IMR-90 (cell line): ENCODE data around the gene SEMA5A. TPM values are rescaled to one million over a fixed set of nuclear protein-coding genes. Genes with fewer than 3 reads are reported as not detected.

Experiments used
- ATAC-seq: fragments of 200-7000 bp; cut with Tn5 transposase; 2 replicates; pipeline ENCODE4 v1.9.1; 2020; ENCODE audit warnings: low read depth, mild to moderate bottlenecking, moderate library complexity
- BruUV-seq: library from RNA; stranded (reverse); fragments of 400-500 nt; replicated peaks from 2 replicates; lab custom pipeline; 2021; lab: Mats Ljungman, UMichigan
- CTCF ChIA-PET: fragments of 300-600 bp; formaldehyde crosslinking; extraction: SDS; loops from one replicate; lab custom pipeline; 2021; ENCODE audit warnings: antibody characterized with exemption; lab: Yijun Ruan, JAX
- POLR2A ChIA-PET: fragments of 300-600 bp; sonication (Branson Sonifier 250); formaldehyde crosslinking; loops from one replicate; lab custom pipeline; 2022; ENCODE audit warnings: antibody characterized with exemption; ENCODE audit not compliant: unreplicated experiment; lab: Charles Lee
- DNase-seq: peaks from one replicate; pipeline ENCODE4 v3.0.0; 2013
- H2AFZ ChIP-seq: replicated peaks from 2 replicates; pipeline ENCODE3; 2013; ENCODE audit warnings: low read length, mild to moderate bottlenecking; ENCODE audit not compliant: poor library complexity
- H2AK5ac ChIP-seq: 2 replicates; pipeline ENCODE4 v1.6.1; 2013; ENCODE audit warnings: low read depth, low read length, inconsistent platforms
- H2AK9ac ChIP-seq: replicated peaks from 2 replicates; pipeline ENCODE3; 2013; ENCODE audit warnings: mild to moderate bottlenecking, low read depth, low read length, moderate library complexity; ENCODE audit not compliant: poor library complexity
- H2BK120ac ChIP-seq: 2 replicates; pipeline ENCODE4 v1.6.1; 2013; ENCODE audit warnings: low read depth, low read length, inconsistent platforms
- H2BK15ac ChIP-seq: 3 replicates; pipeline ENCODE4 v1.6.1; 2013; ENCODE audit warnings: low read depth, low read length, inconsistent platforms
- H2BK20ac ChIP-seq: 2 replicates; pipeline ENCODE4 v1.6.1; 2013; ENCODE audit warnings: low read depth, mild to moderate bottlenecking, inconsistent platforms, low read length, moderate library complexity
- H2BK5ac ChIP-seq: 2 replicates; pipeline ENCODE4 v1.6.1; 2013; ENCODE audit warnings: mild to moderate bottlenecking, low read depth, low read length, inconsistent platforms; ENCODE audit not compliant: poor library complexity, severe bottlenecking
- H3K14ac ChIP-seq: replicated peaks from 2 replicates; pipeline ENCODE4 v1.6.1; 2013; ENCODE audit warnings: low read depth, low read length, inconsistent platforms
- H3K18ac ChIP-seq: 2 replicates; pipeline ENCODE4 v1.6.1; 2013; ENCODE audit warnings: low read depth, low read length, control low read depth
- H3K23ac ChIP-seq: 2 replicates; pipeline ENCODE4 v1.6.1; 2013; ENCODE audit warnings: low read depth, low read length, inconsistent platforms
- H3K27ac ChIP-seq: 2 replicates; pipeline ENCODE4 v1.5.1; 2013; ENCODE audit warnings: mild to moderate bottlenecking, control low read depth, low read length; ENCODE audit not compliant: insufficient read depth
- H3K27me3 ChIP-seq: 2 replicates; pipeline ENCODE4 v1.6.1; 2013; ENCODE audit warnings: low read length; ENCODE audit not compliant: control insufficient read depth, insufficient read depth
- H3K36me3 ChIP-seq: 2 replicates; pipeline ENCODE4 v1.6.1; 2013; ENCODE audit warnings: low read length, mixed read lengths; ENCODE audit not compliant: control insufficient read depth, insufficient read depth
- H3K4ac ChIP-seq: 2 replicates; pipeline ENCODE4 v1.6.1; 2013; ENCODE audit warnings: low read depth, low read length, inconsistent platforms
- H3K4me1 ChIP-seq: 2 replicates; pipeline ENCODE4 v1.6.1; 2013; ENCODE audit warnings: low read length, mixed read lengths; ENCODE audit not compliant: control insufficient read depth, insufficient read depth
- H3K4me2 ChIP-seq: 2 replicates; pipeline ENCODE4 v1.6.1; 2013; ENCODE audit warnings: low read depth, mild to moderate bottlenecking, control low read depth, low read length, moderate library complexity
- H3K4me3 ChIP-seq: 2 replicates; pipeline ENCODE4 v1.5.1; 2013; ENCODE audit warnings: low read depth, mild to moderate bottlenecking, control low read depth, low read length, moderate library complexity; ENCODE audit not compliant: insufficient read depth
- H3K56ac ChIP-seq: 2 replicates; pipeline ENCODE4 v1.6.1; 2013; ENCODE audit warnings: low read length, inconsistent platforms; ENCODE audit not compliant: insufficient read depth; ENCODE audit errors: extremely low read depth
- H3K79me1 ChIP-seq, 2 experiments: 2 replicates each; pipeline ENCODE4 v1.6.1; 2013; ENCODE audit warnings: low read length in 2 of 2, inconsistent platforms in 1 of 2, low read depth in 1 of 2
- H3K9ac ChIP-seq: 2 replicates; pipeline ENCODE4 v1.6.1; 2013; ENCODE audit warnings: low read depth, low read length, control low read depth
- H3K9me1 ChIP-seq: 2 replicates; pipeline ENCODE4 v1.6.1; 2013; ENCODE audit warnings: low read length, inconsistent platforms; ENCODE audit not compliant: insufficient read depth
- H3K9me3 ChIP-seq: 2 replicates; pipeline ENCODE4 v1.6.1; 2013; ENCODE audit warnings: low read length; ENCODE audit not compliant: control insufficient read depth, insufficient read depth
- H4K20me1 ChIP-seq: 2 replicates; pipeline ENCODE4 v1.6.1; 2013; ENCODE audit warnings: low read length, inconsistent platforms; ENCODE audit not compliant: insufficient read depth
- H4K5ac ChIP-seq: 2 replicates; pipeline ENCODE4 v1.6.1; 2013; ENCODE audit warnings: mild to moderate bottlenecking, low read depth, low read length, control low read depth
- H4K8ac ChIP-seq, 2 experiments: 2 replicates each; pipeline ENCODE4 v1.6.1; 2013; ENCODE audit warnings: low read depth in 2 of 2, low read length in 2 of 2, control low read depth in 1 of 2, inconsistent platforms in 1 of 2
- H4K91ac ChIP-seq: 2 replicates; pipeline ENCODE4 v1.6.1; 2013; ENCODE audit warnings: low read depth, low read length, inconsistent platforms; ENCODE audit not compliant: insufficient read depth
- BHLHE40 ChIP-seq: fragments of 150-350 bp; IDR thresholded peaks from 2 replicates; pipeline ENCODE4 v1.6.1; 2016; ENCODE audit warnings: mild to moderate bottlenecking, low read depth, low read length
- CEBPB ChIP-seq: IDR thresholded peaks from 2 replicates; pipeline ENCODE4 v1.6.1; 2012; ENCODE audit warnings: low read depth, low read length, improper control_type of control experiment
- CHD1 ChIP-seq: IDR thresholded peaks from 2 replicates; pipeline ENCODE4 v1.6.1; 2012; ENCODE audit warnings: low read depth, low read length, improper control_type of control experiment
- CTCF ChIP-seq: conservative IDR thresholded peaks from 2 replicates; pipeline ENCODE4 v1.5.1; 2012; ENCODE audit warnings: mild to moderate bottlenecking, low read depth, low read length, improper control_type of control experiment
- FOS ChIP-seq: fragments of 150-350 bp; IDR thresholded peaks from 2 replicates; pipeline ENCODE4 v1.6.1; 2016; ENCODE audit warnings: low read depth, low read length
- MAFK ChIP-seq: IDR thresholded peaks from 2 replicates; pipeline ENCODE4 v1.6.1; 2012; ENCODE audit warnings: low read depth, low read length, improper control_type of control experiment
- MAZ ChIP-seq: IDR thresholded peaks from 2 replicates; pipeline ENCODE4 v1.6.1; 2012; ENCODE audit warnings: low read depth, mild to moderate bottlenecking, low read length, improper control_type of control experiment, moderate library complexity, borderline replicate concordance
- NFE2L2 ChIP-seq: fragments of 150-350 bp; IDR thresholded peaks from 2 replicates; pipeline ENCODE4 v1.6.1; 2016; ENCODE audit warnings: low read depth, mild to moderate bottlenecking, low read length
- RCOR1 ChIP-seq: IDR thresholded peaks from 2 replicates; pipeline ENCODE4 v1.6.1; 2012; ENCODE audit warnings: mild to moderate bottlenecking, low read length, improper control_type of control experiment; ENCODE audit not compliant: insufficient replicate concordance
- SMC3 ChIP-seq: fragments of 150-350 bp; IDR thresholded peaks from 2 replicates; pipeline ENCODE4 v1.6.1; 2016; ENCODE audit warnings: low read depth, mild to moderate bottlenecking, antibody characterized with exemption, low read length, moderate library complexity
- WGBS, 2 experiments: methylation state at CpG; one replicate each; pipeline versions ENCODE4 v1.1.5 to v1.1.7; 2013; ENCODE audit warnings: missing lambda C conversion rate in 2 of 2; ENCODE audit not compliant: insufficient read length in 1 of 2; ENCODE audit errors: extremely low coverage in 2 of 2; 5-methylcytosine and 5-hydroxymethylcytosine counted together
- dilution Hi-C: fragments of 300-500 bp; cut with HindIII; formaldehyde crosslinking; loops from one replicate; pipeline ENCODE4 v1.14.3; 2018; ENCODE audit warnings: low sequenced_read_pairs; ENCODE audit not compliant: unreplicated experiment
- in situ Hi-C: fragments of 300-500 bp; cut with MboI; formaldehyde crosslinking; loops from 3 replicates; pipeline ENCODE4 v1.14.3; 2019; ENCODE audit warnings: low sequenced_read_pairs, inconsistent platforms, mixed read lengths
- intact Hi-C: fragments of 100-400 bp; cut with micrococcal nuclease; formaldehyde crosslinking; loops from 2 replicates; pipeline ENCODE4 v1.10.0; 2022
- polyA plus RNA-seq, 3 experiments: library from polyadenylated mRNA; depleted of rRNA; stranded (reverse); fragments of >200 nt; gene quantifications; 2 replicates each; pipeline ENCODE4 v1.2.3, GENCODE V29; 2012; ENCODE audit warnings: low replicate concordance in 1 of 3
- total RNA-seq: library from RNA; depleted of rRNA; stranded (reverse); fragments of >200 nt; gene quantifications from 2 replicates; pipeline ENCODE4 v1.2.3, GENCODE V29; 2012
- TF ChIP-seq, protein P1 (sequence below): fragments of 150-350 bp; IDR thresholded peaks from 2 replicates; pipeline ENCODE4 v1.6.1; 2016; ENCODE audit warnings: low read depth, mild to moderate bottlenecking, low read length, moderate library complexity, borderline replicate concordance

Gene SEMA5A
- total and polyA plus RNA-seq, 2 of the 4 experiments (the other 2 are of a cell fraction): 8.2 to 9.9 TPM

DNA sequence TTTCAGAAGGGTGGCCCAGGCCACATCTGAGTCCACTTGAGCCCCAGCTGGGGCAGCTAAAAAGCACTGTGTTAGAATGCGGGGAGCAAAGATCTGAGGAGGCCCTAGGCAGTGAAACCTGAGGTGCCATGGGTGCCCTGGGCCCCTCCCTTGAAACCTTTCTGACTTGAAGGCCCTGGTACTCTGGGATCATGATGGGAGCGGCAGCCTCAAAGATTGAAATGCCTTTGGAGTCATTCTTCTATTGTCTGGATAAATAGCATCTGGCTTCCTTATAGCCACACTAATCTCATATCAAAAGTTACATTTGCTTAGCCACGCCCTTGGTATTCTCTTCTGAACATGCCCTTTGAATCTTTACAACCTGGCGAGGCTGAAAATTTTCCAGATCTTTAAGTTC lies 7.7 kb upstream of the SEMA5A start:
- intact Hi-C loops: no loop called here

More for the DNA sequence above, 7.7 kb upstream of the SEMA5A start:
- Histone ChIP-seq H3K4me1 (peaks cover 2% of the 10 kb centered on the region; the same call in 1 of the 2 replicates), H3K27ac (no peak overlapping the region), H4K8ac (no peak overlapping the region), H3K9me1 (peaks cover 6% of the 10 kb centered on the region), H4K5ac (no peak overlapping the region), H3K56ac (no peak overlapping the region), H3K14ac (no peak overlapping the region), H2BK15ac (no peak overlapping the region), H3K9me3 (no peaks in the 10 kb centered on the region), H2AFZ (no peak overlapping the region), H2AK5ac (no peak overlapping the region), H3K4me2 (no peak overlapping the region), H2BK20ac (no peak overlapping the region), H2BK5ac (no peak overlapping the region), H3K4ac (no peak overlapping the region), H3K27me3 (no peaks in the 10 kb centered on the region), H4K20me1 (peaks cover 8% of the 10 kb centered on the region; the same call in 1 of the 2 replicates), H3K23ac (no peak overlapping the region), H3K79me1 (peaks cover 22 to 28% of the 10 kb centered on the region in 2 experiments; a peak in 3 of 4 replicates), H3K36me3 (peaks cover 26% of the 10 kb centered on the region), H3K18ac (no peak overlapping the region), H4K91ac (no peak overlapping the region), H2BK120ac (no peak overlapping the region), H3K4me3 (no peak overlapping the region), H3K9ac (no peak overlapping the region), H2AK9ac (no peak overlapping the region)
- ChIA-PET CTCF (no interaction called here), POLR2A (no interaction called here)
- dilution Hi-C loops (no loop called here), in situ Hi-C loops (loop anchor here (10.0 kb wide), 1 partner anchor 671 kb away; no protein-coding TSS in a partner anchor)
- TF ChIP-seq RCOR1 (no peak), FOS (no peak), MAFK (no peak), MAZ (no peak), CEBPB (no peak), BHLHE40 (no peak), CTCF (no peak), SMC3 (no peak), NFE2L2 (no peak), CHD1 (no peak)
- TF ChIP-seq, protein P1, sequence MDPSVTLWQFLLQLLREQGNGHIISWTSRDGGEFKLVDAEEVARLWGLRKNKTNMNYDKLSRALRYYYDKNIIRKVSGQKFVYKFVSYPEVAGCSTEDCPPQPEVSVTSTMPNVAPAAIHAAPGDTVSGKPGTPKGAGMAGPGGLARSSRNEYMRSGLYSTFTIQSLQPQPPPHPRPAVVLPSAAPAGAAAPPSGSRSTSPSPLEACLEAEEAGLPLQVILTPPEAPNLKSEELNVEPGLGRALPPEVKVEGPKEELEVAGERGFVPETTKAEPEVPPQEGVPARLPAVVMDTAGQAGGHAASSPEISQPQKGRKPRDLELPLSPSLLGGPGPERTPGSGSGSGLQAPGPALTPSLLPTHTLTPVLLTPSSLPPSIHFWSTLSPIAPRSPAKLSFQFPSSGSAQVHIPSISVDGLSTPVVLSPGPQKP: no peak
- no peak for DNase-seq
- WGBS, 2 experiments: 100% methylated on average over 2 of the region's 4 CpGs; no CpG with 5 or more reads in 1 of the 2 experiments
- BruUV-seq: no TSS peak
- ATAC-seq: no peak
